ENCODE measurements around the gene EPHA3. TPM values are rescaled to one million over a fixed set of nuclear protein-coding genes. Genes with fewer than 3 reads are reported as not detected.

Gene EPHA3
- total RNA-seq, 1 experiment from 2014 or later: not detected

DNA sequence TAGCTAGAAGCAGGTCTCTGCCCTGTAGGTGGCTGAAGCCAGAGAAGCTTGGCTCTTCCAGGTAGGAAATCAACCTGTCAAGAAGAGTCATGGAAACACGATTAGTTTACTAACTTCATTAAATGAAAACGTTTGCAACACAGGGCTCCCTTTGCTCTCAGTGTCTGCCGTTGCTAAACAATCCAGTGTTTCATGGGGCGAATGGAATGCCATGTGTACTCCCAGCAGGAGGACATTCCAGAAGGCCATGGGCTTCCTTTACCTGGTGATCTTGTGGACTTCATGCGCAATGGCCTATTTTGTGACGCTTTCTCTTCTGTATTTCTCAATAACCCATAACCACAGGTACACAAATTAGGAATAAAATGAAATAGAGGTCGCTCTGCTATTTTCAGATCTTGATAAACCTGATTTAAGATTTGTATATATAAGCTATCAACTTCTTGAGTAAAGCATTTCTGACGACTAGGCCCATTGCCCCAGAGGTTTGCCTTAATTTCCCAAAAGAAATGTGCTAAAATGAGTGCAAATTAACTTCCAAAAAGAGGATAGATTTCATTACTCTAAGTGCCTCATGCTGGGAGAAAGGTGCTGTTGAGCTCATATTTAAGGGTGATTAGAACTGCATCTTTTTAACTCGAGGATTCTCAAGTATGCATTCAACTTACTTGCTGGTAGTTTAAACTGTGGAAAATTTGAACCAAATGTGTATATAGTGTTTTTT, 171.0 kb downstream of the EPHA3 start:
- no peak for DNase-seq (ENCODE audit: unreplicated experiment)
- Mint-ChIP-seq H3K4me3 (ENCODE audit: unreplicated experiment) (no peak overlapping the region), H3K9me3 (ENCODE audit: unreplicated experiment) (no peaks in the 10 kb centered on the region), H3K4me1 (ENCODE audit: insufficient read depth, unreplicated experiment) (no peaks in the 10 kb centered on the region), H3K27me3 (ENCODE audit: insufficient read depth, unreplicated experiment) (peaks cover 48% of the 10 kb centered on the region), H3K36me3 (ENCODE audit: insufficient read depth, unreplicated experiment) (no peaks in the 10 kb centered on the region), H3K27ac (ENCODE audit: low read depth, unreplicated experiment) (no peak overlapping the region)
- POLR2A ChIA-PET: interaction anchor here (0.7 to 0.9 kb wide), 2 partner anchors 98 to 643 kb away, joined by 3 read pairs; no protein-coding TSS in a partner anchor
- intact Hi-C loops (cut with micrococcal nuclease): no loop called here
- no TSS peak for BruUV-seq (replicated peaks)
- TF ChIP-seq, protein P1, sequence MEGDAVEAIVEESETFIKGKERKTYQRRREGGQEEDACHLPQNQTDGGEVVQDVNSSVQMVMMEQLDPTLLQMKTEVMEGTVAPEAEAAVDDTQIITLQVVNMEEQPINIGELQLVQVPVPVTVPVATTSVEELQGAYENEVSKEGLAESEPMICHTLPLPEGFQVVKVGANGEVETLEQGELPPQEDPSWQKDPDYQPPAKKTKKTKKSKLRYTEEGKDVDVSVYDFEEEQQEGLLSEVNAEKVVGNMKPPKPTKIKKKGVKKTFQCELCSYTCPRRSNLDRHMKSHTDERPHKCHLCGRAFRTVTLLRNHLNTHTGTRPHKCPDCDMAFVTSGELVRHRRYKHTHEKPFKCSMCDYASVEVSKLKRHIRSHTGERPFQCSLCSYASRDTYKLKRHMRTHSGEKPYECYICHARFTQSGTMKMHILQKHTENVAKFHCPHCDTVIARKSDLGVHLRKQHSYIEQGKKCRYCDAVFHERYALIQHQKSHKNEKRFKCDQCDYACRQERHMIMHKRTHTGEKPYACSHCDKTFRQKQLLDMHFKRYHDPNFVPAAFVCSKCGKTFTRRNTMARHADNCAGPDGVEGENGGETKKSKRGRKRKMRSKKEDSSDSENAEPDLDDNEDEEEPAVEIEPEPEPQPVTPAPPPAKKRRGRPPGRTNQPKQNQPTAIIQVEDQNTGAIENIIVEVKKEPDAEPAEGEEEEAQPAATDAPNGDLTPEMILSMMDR (IDR thresholded peaks at IDR 0.05; ENCODE audit: unreplicated experiment): no peak
- CTCF ChIA-PET: interaction anchor here (0.6 to 1.1 kb wide), 2 partner anchors 475 to 1059 kb away, joined by 3 to 4 read pairs; no protein-coding TSS in a partner anchor

DNA sequence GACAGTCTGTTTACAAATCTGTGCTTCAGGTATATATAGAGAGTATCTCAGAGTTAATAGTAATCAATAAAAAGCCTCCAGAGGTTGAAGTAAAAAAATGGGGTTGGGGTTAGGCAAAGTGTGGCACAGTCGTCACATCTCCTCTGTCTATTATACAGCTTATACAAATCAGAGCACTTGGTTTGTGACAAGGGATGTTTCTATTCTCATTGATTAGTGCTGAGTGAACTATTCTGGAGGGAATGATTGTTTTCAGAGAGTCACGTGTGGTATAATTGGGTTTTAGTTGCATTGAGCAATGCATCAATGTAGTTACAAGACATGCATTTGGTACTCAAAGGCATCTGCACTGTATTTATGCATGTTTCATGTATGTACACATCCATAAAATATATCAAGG, 172.9 kb downstream of the EPHA3 start:
- H3K36me3 Mint-ChIP-seq (ENCODE audit: insufficient read depth, unreplicated experiment): no peaks in the 10 kb centered on the region
- no peak for DNase-seq (ENCODE audit: unreplicated experiment)
- ChIA-PET POLR2A (no interaction called here), CTCF (no interaction called here)
- H3K27ac Mint-ChIP-seq (ENCODE audit: low read depth, unreplicated experiment): no peak overlapping the region
- TF ChIP-seq, protein P1 (IDR thresholded peaks at IDR 0.05; ENCODE audit: unreplicated experiment): no peak
- intact Hi-C loops (cut with micrococcal nuclease): no loop called here
- BruUV-seq (replicated peaks): no TSS peak
- no peaks in the 10 kb centered on the region for H3K9me3 Mint-ChIP-seq (ENCODE audit: unreplicated experiment)
- no peaks in the 10 kb centered on the region for H3K4me1 Mint-ChIP-seq (ENCODE audit: insufficient read depth, unreplicated experiment)
- H3K27me3 Mint-ChIP-seq (ENCODE audit: insufficient read depth, unreplicated experiment): peaks cover 49% of the 10 kb centered on the region
- no peak overlapping the region for H3K4me3 Mint-ChIP-seq (ENCODE audit: unreplicated experiment)

DNA sequence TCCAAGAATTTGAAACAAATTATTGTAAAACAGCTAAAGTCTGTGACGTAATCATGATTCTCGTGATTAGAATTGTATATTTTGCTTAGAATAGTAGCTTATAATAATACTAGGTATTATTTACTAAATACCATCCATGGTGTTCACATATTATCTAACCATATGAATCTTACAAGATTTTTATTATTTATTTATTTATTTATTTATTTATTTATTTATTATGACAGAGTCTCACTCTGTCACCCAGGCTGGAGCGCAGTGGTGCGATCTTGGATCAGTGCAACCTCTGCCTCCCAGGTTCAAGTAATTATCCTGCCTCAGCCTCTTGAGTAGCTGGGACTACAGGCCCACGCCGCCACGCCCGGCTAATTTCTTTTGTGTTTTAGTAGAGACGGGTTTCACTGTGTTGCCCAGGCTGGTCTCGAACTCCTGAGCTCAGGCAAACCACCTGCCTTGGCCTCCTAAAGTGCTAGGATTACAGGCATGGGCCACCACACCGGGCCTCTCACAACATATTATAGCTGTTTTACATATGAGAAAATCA, 173.5 kb downstream of the EPHA3 start:
- Mint-ChIP-seq H3K36me3 (ENCODE audit: insufficient read depth, unreplicated experiment) (no peaks in the 10 kb centered on the region), H3K4me3 (ENCODE audit: unreplicated experiment) (no peak overlapping the region), H3K27me3 (ENCODE audit: insufficient read depth, unreplicated experiment) (peaks cover 49% of the 10 kb centered on the region), H3K4me1 (ENCODE audit: insufficient read depth, unreplicated experiment) (no peaks in the 10 kb centered on the region), H3K27ac (ENCODE audit: low read depth, unreplicated experiment) (no peak overlapping the region), H3K9me3 (ENCODE audit: unreplicated experiment) (no peaks in the 10 kb centered on the region)
- intact Hi-C loops (cut with micrococcal nuclease): no loop called here
- POLR2A ChIA-PET: no interaction called here
- TF ChIP-seq, protein P1 (IDR thresholded peaks at IDR 0.05; ENCODE audit: unreplicated experiment): no peak
- CTCF ChIA-PET: no interaction called here
- no TSS peak for BruUV-seq (replicated peaks)
- no peak for DNase-seq (ENCODE audit: unreplicated experiment)

DNA sequence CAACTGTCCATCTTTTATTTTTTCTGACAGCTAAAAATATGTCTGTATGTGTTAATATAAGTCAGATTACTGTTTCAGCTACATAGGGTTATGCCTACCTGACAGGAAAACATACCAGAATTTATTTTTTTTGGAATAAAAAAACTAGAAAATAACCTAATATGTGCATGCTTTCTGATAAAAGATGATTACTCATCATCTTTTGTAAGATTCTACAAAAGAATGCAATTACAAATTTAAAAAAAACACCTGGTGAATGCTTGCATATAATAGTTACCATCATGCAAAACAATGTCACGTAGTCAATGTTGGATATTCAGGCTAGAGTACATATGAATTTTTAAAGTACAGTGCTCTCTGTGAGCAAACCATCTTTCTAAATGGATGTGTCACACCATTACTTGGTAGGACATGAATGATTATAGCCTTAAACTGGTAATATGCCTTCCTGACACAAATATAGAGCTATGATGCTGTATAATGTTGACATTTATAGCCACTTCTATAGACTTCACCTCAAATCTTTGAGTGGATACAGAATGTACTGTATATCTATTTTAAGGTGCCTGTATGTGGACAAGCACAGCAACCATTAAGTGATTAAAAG, 180.6 kb downstream of the EPHA3 start:
- H3K27ac Mint-ChIP-seq (ENCODE audit: low read depth, unreplicated experiment): no peak overlapping the region
- intact Hi-C loops (cut with micrococcal nuclease): no loop called here
- H3K27me3 Mint-ChIP-seq (ENCODE audit: insufficient read depth, unreplicated experiment): peaks cover 43% of the 10 kb centered on the region
- ChIA-PET CTCF (no interaction called here), POLR2A (no interaction called here)
- no peaks in the 10 kb centered on the region for H3K4me1 Mint-ChIP-seq (ENCODE audit: insufficient read depth, unreplicated experiment)
- no peaks in the 10 kb centered on the region for H3K36me3 Mint-ChIP-seq (ENCODE audit: insufficient read depth, unreplicated experiment)
- no peak for DNase-seq (ENCODE audit: unreplicated experiment)
- H3K4me3 Mint-ChIP-seq (ENCODE audit: unreplicated experiment): no peak overlapping the region
- no TSS peak for BruUV-seq (replicated peaks)
- H3K9me3 Mint-ChIP-seq (ENCODE audit: unreplicated experiment): no peaks in the 10 kb centered on the region
- TF ChIP-seq, protein P1 (IDR thresholded peaks at IDR 0.05; ENCODE audit: unreplicated experiment): no peak
